OCI-LY3 (cell line): ENCODE measurements around the gene DPYSL3.

Experiments used
- H2AFZ ChIP-seq: fragments of 200-600, 300-600 bp; shearing (Covaris generic); 2 replicates; pipeline ENCODE4 v1.6.0; 2014; ENCODE audit warnings: antibody characterized with exemption, low read depth, low read length
- H3K27ac ChIP-seq: fragments of 200-600, 300-600 bp; sonication (generic); 2 replicates; pipeline ENCODE4 v1.5.1; 2014; ENCODE audit warnings: mild to moderate bottlenecking, low read length, moderate library complexity, mixed read lengths
- H3K27me3 ChIP-seq: fragments of 200-600, 300-600 bp; sonication (generic); 2 replicates; pipeline ENCODE4 v1.6.1; 2014; ENCODE audit warnings: low read depth, low read length, mixed read lengths
- H3K36me3 ChIP-seq: fragments of 200-600, 300-600 bp; sonication (generic); replicated peaks from 2 replicates; pipeline ENCODE3; 2014; ENCODE audit warnings: low read depth, low read length, mixed read lengths
- H3K4me1 ChIP-seq: fragments of 300-600, 200-600 bp; sonication (generic); 2 replicates; pipeline ENCODE4 v1.6.1; 2014; ENCODE audit warnings: low read length, mixed read lengths
- H3K4me2 ChIP-seq: fragments of 200-600, 300-600 bp; sonication (generic); 2 replicates; pipeline ENCODE4 v1.6.1; 2014; ENCODE audit warnings: low read length, mixed read lengths
- H3K4me3 ChIP-seq: fragments of 300-600, 200-600 bp; sonication (generic); 2 replicates; pipeline ENCODE4 v1.5.1; 2014; ENCODE audit warnings: antibody characterized with exemption, mild to moderate bottlenecking, low read length, moderate library complexity
- H3K79me2 ChIP-seq: fragments of 300-600, 200-600 bp; shearing (Covaris generic); 2 replicates; pipeline ENCODE4 v1.6.1; 2014; ENCODE audit warnings: mild to moderate bottlenecking, low read length, mixed read lengths
- H3K9ac ChIP-seq: fragments of 300-600, 200-600 bp; shearing (Covaris generic); 2 replicates; pipeline ENCODE4 v1.6.0; 2014; ENCODE audit warnings: mild to moderate bottlenecking, low read length, moderate library complexity
- H3K9me3 ChIP-seq: fragments of 200-600, 300-600 bp; shearing (Covaris generic); 2 replicates; pipeline ENCODE4 v1.6.1; 2014; ENCODE audit warnings: low read length, mixed read lengths; ENCODE audit not compliant: insufficient read depth
- H4K20me1 ChIP-seq: fragments of 200-600, 300-600 bp; sonication (generic); 2 replicates; pipeline ENCODE4 v1.6.1; 2016; ENCODE audit warnings: low read length, mixed read lengths; ENCODE audit not compliant: insufficient read depth
- CTCF ChIP-seq: fragments of 200-600, 300-600 bp; sonication (generic); IDR thresholded peaks from 2 replicates; pipeline ENCODE4 v1.5.1; 2014; ENCODE audit warnings: antibody characterized with exemption, low read length, low read depth
- EZH2phosphoT487 ChIP-seq: fragments of 200-600 bp; shearing (Covaris generic); IDR thresholded peaks from 2 replicates; pipeline ENCODE4 v1.6.1; 2018; ENCODE audit warnings: antibody characterized with exemption, mixed run types, low read depth

Gene DPYSL3

GRCh38 chr5:147544556-147544955, 34.7 kb upstream of the DPYSL3 start:
- Histone ChIP-seq H2AFZ (no peak overlapping the region), H3K79me2 (no peaks in the 10 kb centered on the region), H3K9ac (no peak overlapping the region), H3K36me3 (no peaks in the 10 kb centered on the region), H3K9me3 (no peaks in the 10 kb centered on the region), H3K4me2 (no peak overlapping the region), H4K20me1 (no peaks in the 10 kb centered on the region), H3K27ac (no peak overlapping the region), H3K4me1 (no peaks in the 10 kb centered on the region), H3K4me3 (no peak overlapping the region), H3K27me3 (no peaks in the 10 kb centered on the region)
- no peak for TF ChIP-seq CTCF
- TF ChIP-seq EZH2phosphoT487, result no peak

GRCh38 chr5:147539053-147539452, 29.2 kb upstream of the DPYSL3 start:
- Histone ChIP-seq H2AFZ (no peak overlapping the region), H3K79me2 (no peaks in the 10 kb centered on the region), H3K9me3 (no peaks in the 10 kb centered on the region), H3K36me3 (no peaks in the 10 kb centered on the region), H3K4me2 (no peak overlapping the region), H3K4me3 (no peak overlapping the region), H3K27me3 (no peaks in the 10 kb centered on the region), H4K20me1 (no peaks in the 10 kb centered on the region), H3K4me1 (no peaks in the 10 kb centered on the region), H3K9ac (no peak overlapping the region), H3K27ac (no peak overlapping the region)
- TF ChIP-seq EZH2phosphoT487 (no peak), CTCF (no peak)

GRCh38 chr5:147538236-147538635, 28.4 kb upstream of the DPYSL3 start:
- Histone ChIP-seq H2AFZ (no peak overlapping the region), H3K4me2 (no peak overlapping the region), H3K4me1 (no peaks in the 10 kb centered on the region), H3K9me3 (no peaks in the 10 kb centered on the region), H3K27ac (no peak overlapping the region), H3K4me3 (no peak overlapping the region), H3K9ac (no peak overlapping the region), H4K20me1 (no peaks in the 10 kb centered on the region), H3K79me2 (no peaks in the 10 kb centered on the region), H3K36me3 (no peaks in the 10 kb centered on the region), H3K27me3 (no peaks in the 10 kb centered on the region)
- no peak for TF ChIP-seq EZH2phosphoT487

GRCh38 chr5:147534172-147534951, 24.5 kb upstream of the DPYSL3 start:
- Histone ChIP-seq H2AFZ (no peak overlapping the region), H3K79me2 (no peaks in the 10 kb centered on the region), H3K9ac (no peak overlapping the region), H4K20me1 (no peaks in the 10 kb centered on the region), H3K27me3 (no peaks in the 10 kb centered on the region), H3K9me3 (no peaks in the 10 kb centered on the region), H3K4me3 (no peak overlapping the region), H3K36me3 (no peaks in the 10 kb centered on the region), H3K4me1 (no peaks in the 10 kb centered on the region), H3K27ac (no peak overlapping the region), H3K4me2 (no peak overlapping the region)
- no peak for TF ChIP-seq CTCF
- no peak for TF ChIP-seq EZH2phosphoT487
